HepG2 (cell line): Measurements from ENCODE around the gene C1R. TPM values are rescaled to one million over a fixed set of nuclear protein-coding genes. Genes with fewer than 3 reads are reported as not detected.

ENCODE experiments used
- ARID2 ChIP-seq: sonication (generic); formaldehyde crosslinking; IDR thresholded peaks from 2 replicates; pipeline ENCODE4 v1.8.1; 2022; ENCODE audit warnings: mild to moderate bottlenecking, missing genetic modification reagents, borderline replicate concordance
- ATF3 ChIP-seq: sonication (generic); formaldehyde crosslinking; IDR thresholded peaks from 2 replicates; pipeline ENCODE4 v1.4.0; 2020; ENCODE audit warnings: missing genetic modification reagents
- CBFB ChIP-seq: sonication (generic); formaldehyde crosslinking; IDR thresholded peaks from 2 replicates; pipeline ENCODE4 v1.4.0; 2020; ENCODE audit warnings: missing genetic modification reagents
- ERF ChIP-seq: IDR thresholded peaks from 2 replicates; pipeline ENCODE4 v1.6.1; 2018; ENCODE audit warnings: missing biosample characterization, missing genetic modification reagents
- FOXP1 ChIP-seq, 2 experiments: fragments of 450-650 bp in 1 of 2; IDR thresholded peaks; 2 replicates each; pipeline ENCODE4 v1.6.1; 2017 to 2018; ENCODE audit warnings: antibody characterized with exemption in 1 of 2
- GTF2F1 ChIP-seq: fragments of 150-350 bp; IDR thresholded peaks from 2 replicates; pipeline ENCODE4 v1.6.1; 2014; ENCODE audit warnings: low read length
- KLF13 ChIP-seq: sonication (generic); formaldehyde crosslinking; IDR thresholded peaks from 2 replicates; pipeline ENCODE4 v1.4.0; 2020; ENCODE audit warnings: mild to moderate bottlenecking, missing genetic modification reagents
- MED1 ChIP-seq: sonication (generic); formaldehyde crosslinking; IDR thresholded peaks from 2 replicates; pipeline ENCODE4 v1.4.0; 2020; ENCODE audit warnings: missing genetic modification reagents
- MIER2 ChIP-seq: IDR thresholded peaks from 2 replicates; pipeline ENCODE4 v1.6.1; 2016; ENCODE audit warnings: missing biosample characterization, missing genetic modification reagents
- MTA3 ChIP-seq: sonication (generic); formaldehyde crosslinking; IDR thresholded peaks from 2 replicates; pipeline ENCODE4 v1.4.0; 2020; ENCODE audit warnings: missing genetic modification reagents
- PAWR ChIP-seq: sonication (generic); formaldehyde crosslinking; IDR thresholded peaks from 2 replicates; pipeline ENCODE4 v1.4.0; 2020; ENCODE audit warnings: missing genetic modification reagents, mild to moderate bottlenecking, borderline replicate concordance
- SNAI1 ChIP-seq: sonication (generic); formaldehyde crosslinking; IDR thresholded peaks from 2 replicates; pipeline ENCODE4 v1.5.0; 2020; ENCODE audit warnings: mild to moderate bottlenecking, missing genetic modification reagents, borderline replicate concordance
- SRY ChIP-seq: sonication (generic); formaldehyde crosslinking; IDR thresholded peaks from 2 replicates; pipeline ENCODE4 v1.8.0; 2022; ENCODE audit warnings: mild to moderate bottlenecking, missing genetic modification reagents
- TAF15 ChIP-seq: fragments of 200-400 bp; formaldehyde crosslinking; IDR thresholded peaks from one replicate; pipeline ENCODE4 v1.6.1; 2018; ENCODE audit warnings: mild to moderate bottlenecking, low read depth, low read length; ENCODE audit not compliant: poor library complexity, severe bottlenecking
- YY1 ChIP-seq: IDR thresholded peaks from 2 replicates; pipeline ENCODE4 v1.6.1; 2011; ENCODE audit warnings: low read length, low read depth, moderate library complexity, mild to moderate bottlenecking; ENCODE audit not compliant: insufficient read depth, insufficient replicate concordance
- ZNF292 ChIP-seq: sonication (generic); formaldehyde crosslinking; IDR thresholded peaks from 2 replicates; pipeline ENCODE4 v1.8.1; 2022; ENCODE audit warnings: mild to moderate bottlenecking, low read depth, missing genetic modification reagents, borderline replicate concordance
- ZNF510 ChIP-seq: sonication (generic); formaldehyde crosslinking; IDR thresholded peaks from 2 replicates; pipeline ENCODE4 v1.4.0; 2020; ENCODE audit warnings: low read depth, mild to moderate bottlenecking, missing genetic modification reagents
- ZNF598 ChIP-seq: sonication (generic); formaldehyde crosslinking; IDR thresholded peaks from 2 replicates; pipeline ENCODE4 v1.5.1; 2020; ENCODE audit warnings: mild to moderate bottlenecking, missing genetic modification reagents, borderline replicate concordance
- ZNF646 ChIP-seq: sonication (generic); formaldehyde crosslinking; IDR thresholded peaks from 2 replicates; pipeline ENCODE4 v1.9.0; 2021; ENCODE audit warnings: mild to moderate bottlenecking, missing genetic modification reagents
- polyA plus RNA-seq, 8 experiments: library from polyadenylated mRNA; depleted of rRNA in 3 of 8; stranded (reverse) in 7 of 8; unstranded in 1 of 8; fragments of >200 nt; fragmentation: Illumina TruSeq in 4 of 8; extraction: Trizol in 4 of 8; gene quantifications; 2 replicates each; pipeline versions ENCODE4 v1.2.1 to v1.2.3, GENCODE V29; 2011 to 2016; ENCODE audit warnings: low read depth in 4 of 8, missing spikeins in 1 of 8, mixed read lengths in 1 of 8; ENCODE audit not compliant: insufficient read depth in 1 of 8
- total RNA-seq, 5 experiments: library from RNA; depleted of rRNA; stranded (reverse); fragments of >200 nt; fragmentation: Illumina TruSeq; extraction: Trizol; gene quantifications; 2 replicates each; pipeline ENCODE4 v1.2.3, GENCODE V29; 2016; ENCODE audit warnings: low read depth in 1 of 5
- TF ChIP-seq, protein P1 (sequence below): sonication (generic); formaldehyde crosslinking; IDR thresholded peaks from 2 replicates; pipeline ENCODE4 v1.9.0; 2022; ENCODE audit warnings: missing genetic modification reagents, mild to moderate bottlenecking, borderline replicate concordance
- TF ChIP-seq, protein P2 (sequence below): sonication (generic); formaldehyde crosslinking; IDR thresholded peaks from 2 replicates; pipeline ENCODE4 v1.8.0; 2022; ENCODE audit warnings: mild to moderate bottlenecking, missing genetic modification reagents, moderate library complexity

Gene C1R
- total and polyA plus RNA-seq, 2 of the 13 experiments (the other 11 are each of a cell fraction or from before 2014, with no cell fraction given): 3.5 to 6.5 TPM

DNA sequence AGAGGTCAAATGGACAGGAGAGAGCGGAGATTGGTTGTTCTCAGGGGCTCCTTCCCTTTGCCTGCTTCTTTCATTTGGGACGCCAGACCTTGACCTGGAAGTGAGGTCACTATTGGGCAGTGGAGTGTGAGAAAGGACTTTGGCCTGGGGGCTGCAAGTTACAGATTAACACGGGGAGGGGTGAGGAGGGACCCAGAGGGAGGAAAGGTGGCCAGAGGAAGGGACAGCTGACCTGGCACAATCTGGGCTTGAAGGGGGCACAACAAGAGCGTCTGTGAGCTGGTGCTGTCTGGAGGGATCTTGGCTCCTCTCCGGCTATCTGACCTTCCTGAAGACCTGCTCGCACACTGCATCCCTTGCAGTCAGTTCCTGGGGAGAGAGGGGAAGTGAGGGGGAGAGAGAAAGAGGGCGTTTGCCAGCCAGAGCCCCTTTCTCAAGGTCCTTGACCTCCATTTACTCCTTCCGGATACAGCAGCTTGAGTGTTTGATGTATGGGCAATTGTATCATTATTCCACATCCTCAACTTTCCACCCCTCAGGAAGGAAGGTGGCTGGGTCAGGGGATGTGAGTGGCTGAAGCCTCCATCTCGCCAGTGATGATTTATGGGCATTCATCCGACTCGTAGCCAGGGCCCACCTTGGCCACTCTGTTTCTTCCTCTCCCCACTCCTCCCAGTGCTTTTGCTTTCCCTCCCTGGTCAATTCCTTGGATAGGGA, 31.7 kb upstream of the C1R start (continued):
- TF ChIP-seq ZNF646 (CRISPR knock-in tag): no peak
- TF ChIP-seq MIER2: no peak
- no peak for TF ChIP-seq KLF13
- peak; percentile 87 for TF ChIP-seq MED1 (CRISPR knock-in tag)
- TF ChIP-seq SRY (CRISPR knock-in tag): 0 out of 2 replicates have a peak, but pooled peaks have one; percentile 34
- TF ChIP-seq MTA3 (CRISPR knock-in tag): no peak
- TF ChIP-seq ARID2: no peak
- no peak for TF ChIP-seq SNAI1 (CRISPR knock-in tag)
- TF ChIP-seq, protein P1, sequence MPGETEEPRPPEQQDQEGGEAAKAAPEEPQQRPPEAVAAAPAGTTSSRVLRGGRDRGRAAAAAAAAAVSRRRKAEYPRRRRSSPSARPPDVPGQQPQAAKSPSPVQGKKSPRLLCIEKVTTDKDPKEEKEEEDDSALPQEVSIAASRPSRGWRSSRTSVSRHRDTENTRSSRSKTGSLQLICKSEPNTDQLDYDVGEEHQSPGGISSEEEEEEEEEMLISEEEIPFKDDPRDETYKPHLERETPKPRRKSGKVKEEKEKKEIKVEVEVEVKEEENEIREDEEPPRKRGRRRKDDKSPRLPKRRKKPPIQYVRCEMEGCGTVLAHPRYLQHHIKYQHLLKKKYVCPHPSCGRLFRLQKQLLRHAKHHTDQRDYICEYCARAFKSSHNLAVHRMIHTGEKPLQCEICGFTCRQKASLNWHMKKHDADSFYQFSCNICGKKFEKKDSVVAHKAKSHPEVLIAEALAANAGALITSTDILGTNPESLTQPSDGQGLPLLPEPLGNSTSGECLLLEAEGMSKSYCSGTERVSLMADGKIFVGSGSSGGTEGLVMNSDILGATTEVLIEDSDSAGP (CRISPR knock-in tag): no peak
- TF ChIP-seq, protein P2, sequence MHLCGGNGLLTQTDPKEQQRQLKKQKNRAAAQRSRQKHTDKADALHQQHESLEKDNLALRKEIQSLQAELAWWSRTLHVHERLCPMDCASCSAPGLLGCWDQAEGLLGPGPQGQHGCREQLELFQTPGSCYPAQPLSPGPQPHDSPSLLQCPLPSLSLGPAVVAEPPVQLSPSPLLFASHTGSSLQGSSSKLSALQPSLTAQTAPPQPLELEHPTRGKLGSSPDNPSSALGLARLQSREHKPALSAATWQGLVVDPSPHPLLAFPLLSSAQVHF: no peak
- TF ChIP-seq PAWR (CRISPR knock-in tag): no peak
- TF ChIP-seq CBFB: 0 out of 2 replicates have a peak, but pooled peaks have one; percentile 22
- no peak for TF ChIP-seq ATF3 (CRISPR knock-in tag)
- no peak for TF ChIP-seq GTF2F1
- no peak for TF ChIP-seq ZNF510 (CRISPR knock-in tag)
- no peak for TF ChIP-seq FOXP1 (IDR thresholded peaks at IDR 0.05)
- peak; percentile 57 for TF ChIP-seq FOXP1 (CRISPR knock-in tag; IDR thresholded peaks at IDR 0.05)
- no peak for TF ChIP-seq TAF15
- no peak for TF ChIP-seq ZNF598 (CRISPR knock-in tag)
- TF ChIP-seq ZNF292 (CRISPR knock-in tag): 0 out of 2 replicates have a peak, but pooled peaks have one; percentile 50
- TF ChIP-seq YY1: no peak
- peak; percentile 75 for TF ChIP-seq ERF (CRISPR knock-in tag)
